GM19193 (cell line): ENCODE data around the gene ALDH1B1.

ENCODE experiments used
- POLR2A ChIP-seq: IDR thresholded peaks from 4 replicates; pipeline ENCODE4 v1.6.1; 2011; ENCODE audit not compliant: insufficient read depth, insufficient read length; ENCODE audit errors: extremely low read depth

ALDH1B1 gene

DNA sequence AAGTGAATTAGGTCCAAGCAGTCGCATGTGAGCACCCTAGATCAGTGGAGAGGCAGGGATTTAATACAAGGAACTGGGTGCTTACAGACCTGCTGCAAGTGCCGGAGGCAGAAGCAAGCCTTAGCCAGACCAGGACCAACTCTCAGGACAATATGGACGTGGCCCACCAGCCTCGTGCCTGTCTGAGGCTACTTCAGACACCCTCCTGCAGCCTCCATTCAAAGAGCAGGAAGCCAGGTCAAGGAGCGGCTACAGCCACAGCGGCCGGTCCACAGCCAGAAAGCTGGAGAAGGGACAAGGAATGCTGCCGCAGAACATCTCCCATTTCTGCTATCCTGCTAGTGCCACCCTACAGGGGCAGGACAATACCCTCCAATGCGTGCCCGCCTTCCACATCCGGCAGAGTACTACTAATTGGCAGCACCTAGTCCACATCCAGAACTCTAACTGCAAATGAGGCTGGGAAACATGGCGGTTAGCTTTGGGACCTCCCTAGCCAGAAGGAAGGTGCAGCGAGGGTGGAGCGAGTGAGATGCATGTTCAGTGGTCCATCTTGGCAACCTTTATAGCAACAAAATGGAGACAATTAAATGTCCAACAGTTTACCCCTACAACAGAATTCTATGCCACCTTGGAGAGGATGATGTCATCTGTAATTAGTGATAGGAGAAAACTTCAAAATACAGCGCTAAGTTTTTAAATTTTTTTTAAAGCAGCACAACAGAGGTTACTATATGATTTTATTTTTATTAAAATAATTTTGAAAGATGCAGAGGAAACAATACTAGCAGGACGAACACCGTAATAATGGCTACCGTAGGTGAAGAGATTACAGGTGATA is 1.0 kb upstream of the ALDH1B1 start:
- TF ChIP-seq POLR2A: no peak

DNA sequence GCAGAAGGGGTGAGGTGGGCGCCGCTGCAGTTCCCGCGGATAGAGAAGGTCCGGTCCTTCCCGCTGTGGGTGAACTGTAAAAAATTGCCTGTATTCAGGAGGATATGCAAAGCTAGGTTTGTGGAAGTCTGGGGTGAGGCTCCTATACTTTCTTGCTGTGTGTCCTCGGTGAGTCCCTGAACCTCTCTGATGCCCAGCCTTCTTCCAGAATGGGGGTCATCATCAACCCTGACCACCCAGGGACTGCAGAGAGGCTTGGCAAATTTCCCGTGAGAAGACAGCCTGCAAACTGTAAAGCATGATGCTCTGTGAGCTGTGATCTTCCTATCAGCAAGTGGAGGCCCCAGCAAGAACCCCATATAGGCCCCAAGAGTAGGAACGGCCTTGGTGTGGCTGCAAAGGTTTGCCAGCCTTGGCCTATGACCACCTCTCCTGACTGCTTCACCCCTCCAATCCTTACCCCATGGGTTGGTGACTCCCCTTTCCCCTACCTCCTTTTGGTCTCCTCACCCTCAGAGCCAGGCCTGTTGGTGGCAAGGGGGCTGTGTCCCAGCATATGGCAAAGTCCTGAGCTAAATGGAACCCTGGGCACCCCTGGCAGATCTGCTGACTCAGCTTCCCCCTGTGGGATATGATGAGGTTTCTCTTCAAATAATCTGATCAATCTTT is 760 bp downstream of the ALDH1B1 start:
- no peak for TF ChIP-seq POLR2A

DNA sequence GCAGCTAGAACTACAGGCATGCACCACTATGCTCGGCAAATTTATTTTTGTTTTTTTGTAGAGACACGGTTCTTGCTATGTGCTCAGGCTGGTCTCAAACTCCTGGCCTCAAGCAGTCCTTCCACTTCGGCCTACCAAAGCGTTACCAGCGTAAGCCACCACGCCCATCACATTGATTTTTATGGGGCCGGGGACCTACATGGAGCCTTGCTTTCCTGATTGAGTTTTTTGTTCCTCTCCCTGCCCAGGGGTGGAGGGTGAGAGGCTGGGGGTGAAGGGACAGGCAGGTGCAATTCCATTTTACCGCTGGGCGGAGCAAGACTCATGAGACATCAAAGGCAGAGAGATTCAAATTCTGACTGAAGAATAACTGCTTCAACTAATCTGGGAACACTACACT is 1.9 kb downstream of the ALDH1B1 start:
- no peak for TF ChIP-seq POLR2A

DNA sequence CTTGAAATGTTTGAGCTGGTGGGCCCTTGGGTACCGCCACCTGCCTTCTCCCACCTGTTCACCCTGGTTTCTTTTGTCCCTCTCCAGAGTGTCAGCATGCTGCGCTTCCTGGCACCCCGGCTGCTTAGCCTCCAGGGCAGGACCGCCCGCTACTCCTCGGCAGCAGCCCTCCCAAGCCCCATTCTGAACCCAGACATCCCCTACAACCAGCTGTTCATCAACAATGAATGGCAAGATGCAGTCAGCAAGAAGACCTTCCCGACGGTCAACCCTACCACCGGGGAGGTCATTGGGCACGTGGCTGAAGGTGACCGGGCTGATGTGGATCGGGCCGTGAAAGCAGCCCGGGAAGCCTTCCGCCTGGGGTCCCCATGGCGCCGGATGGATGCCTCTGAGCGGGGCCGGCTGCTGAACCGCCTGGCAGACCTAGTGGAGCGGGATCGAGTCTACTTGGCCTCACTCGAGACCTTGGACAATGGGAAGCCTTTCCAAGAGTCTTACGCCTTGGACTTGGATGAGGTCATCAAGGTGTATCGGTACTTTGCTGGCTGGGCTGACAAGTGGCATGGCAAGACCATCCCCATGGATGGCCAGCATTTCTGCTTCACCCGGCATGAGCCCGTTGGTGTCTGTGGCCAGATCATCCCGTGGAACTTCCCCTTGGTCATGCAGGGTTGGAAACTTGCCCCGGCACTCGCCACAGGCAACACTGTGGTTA is 3.3 kb downstream of the ALDH1B1 start:
- no peak for TF ChIP-seq POLR2A

DNA sequence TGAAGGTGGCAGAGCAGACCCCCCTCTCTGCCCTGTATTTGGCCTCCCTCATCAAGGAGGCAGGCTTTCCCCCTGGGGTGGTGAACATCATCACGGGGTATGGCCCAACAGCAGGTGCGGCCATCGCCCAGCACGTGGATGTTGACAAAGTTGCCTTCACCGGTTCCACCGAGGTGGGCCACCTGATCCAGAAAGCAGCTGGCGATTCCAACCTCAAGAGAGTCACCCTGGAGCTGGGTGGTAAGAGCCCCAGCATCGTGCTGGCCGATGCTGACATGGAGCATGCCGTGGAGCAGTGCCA is 3.8 kb downstream of the ALDH1B1 start:
- no peak for TF ChIP-seq POLR2A

DNA sequence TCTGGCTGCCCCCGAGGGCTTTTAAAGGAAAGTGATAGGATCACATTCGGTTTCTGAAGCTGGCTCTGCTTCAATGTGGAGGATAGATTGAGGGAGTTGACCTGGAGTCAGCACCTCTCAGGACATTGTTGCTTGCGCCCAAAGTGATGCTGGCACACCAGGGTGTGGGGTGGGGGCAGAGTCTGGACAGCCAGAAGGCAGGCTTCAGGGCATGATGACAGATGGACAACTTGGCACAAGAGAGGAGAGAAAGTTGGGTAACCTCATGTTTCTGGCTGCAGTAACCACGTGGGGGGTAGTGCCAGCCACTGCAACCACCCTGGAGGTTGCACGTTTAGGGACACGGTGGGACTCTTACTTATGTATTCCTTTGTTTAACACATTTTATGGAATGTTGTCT is 9.5 kb downstream of the ALDH1B1 start:
- no peak for TF ChIP-seq POLR2A

DNA sequence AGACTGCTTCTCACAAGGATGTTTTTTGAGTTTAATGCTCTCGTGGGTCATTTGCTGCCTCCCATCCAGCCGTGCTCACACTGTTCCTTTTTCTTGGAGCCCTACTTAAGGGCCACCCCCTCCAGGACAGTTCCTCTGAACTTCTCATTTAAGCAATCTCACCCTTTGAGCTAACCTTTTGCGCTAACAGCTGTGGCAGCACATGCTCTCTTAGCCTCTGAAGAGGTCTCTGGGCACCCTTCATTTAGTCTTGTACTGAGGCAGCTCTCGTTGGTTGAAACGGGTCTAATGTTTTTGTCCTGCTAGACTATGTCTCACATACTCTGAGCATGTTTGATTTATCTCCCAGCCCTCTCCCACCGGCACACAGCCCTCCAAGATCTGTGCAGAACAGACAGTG is 11.8 kb downstream of the ALDH1B1 start:
- no peak for TF ChIP-seq POLR2A

DNA sequence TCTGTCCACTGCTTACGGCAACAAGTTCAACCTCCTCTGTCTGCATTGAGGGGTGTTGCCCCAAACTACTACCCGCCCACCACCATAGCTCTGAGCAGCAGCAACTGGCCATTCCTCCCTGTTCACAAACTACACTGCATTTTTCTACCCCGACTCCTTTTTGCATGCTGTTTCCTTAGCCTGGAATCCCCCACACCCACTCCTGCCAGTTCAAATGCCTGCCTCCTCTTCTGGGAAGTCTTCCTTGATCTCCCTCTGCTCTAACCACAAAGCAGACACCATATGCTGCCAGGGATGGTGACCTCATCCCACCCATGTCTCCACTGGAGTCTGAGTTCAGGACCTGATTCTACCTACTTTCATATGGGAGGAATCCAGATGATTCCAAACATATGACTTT is 13.3 kb downstream of the ALDH1B1 start:
- no peak for TF ChIP-seq POLR2A

DNA sequence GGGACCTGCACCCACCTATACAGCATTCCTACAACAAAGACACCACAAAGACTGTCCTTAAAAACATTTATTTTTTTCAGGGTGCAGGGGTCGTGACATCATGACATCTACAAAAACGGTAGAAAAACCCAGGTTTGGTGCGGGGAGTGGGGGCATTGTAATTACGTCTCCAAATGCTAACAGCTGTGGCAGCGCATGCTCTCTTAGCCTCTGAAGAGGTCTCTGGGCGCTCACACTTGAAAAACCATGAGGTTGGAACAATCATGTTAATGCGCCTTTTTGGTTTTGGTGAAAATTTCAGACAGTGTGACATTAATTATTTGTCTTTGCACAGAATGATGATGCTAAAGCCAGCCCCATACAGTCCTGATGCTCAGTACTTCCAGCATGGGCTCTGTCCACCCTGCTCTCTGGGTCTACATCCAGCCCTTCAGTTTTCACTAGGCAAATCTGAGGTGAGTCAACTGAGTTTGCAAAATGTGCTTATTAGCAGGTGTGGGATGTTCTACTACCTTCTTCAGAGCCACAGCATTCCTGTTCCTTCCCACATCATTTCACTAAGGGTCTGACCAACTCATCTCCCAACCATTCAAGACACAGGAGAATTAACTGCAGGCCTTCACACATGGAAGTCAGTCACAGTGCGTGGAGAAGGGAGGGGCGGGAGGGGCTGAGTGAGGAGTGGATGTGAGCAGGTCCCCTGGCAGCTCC is 14.1 kb downstream of the ALDH1B1 start:
- no peak for TF ChIP-seq POLR2A

DNA sequence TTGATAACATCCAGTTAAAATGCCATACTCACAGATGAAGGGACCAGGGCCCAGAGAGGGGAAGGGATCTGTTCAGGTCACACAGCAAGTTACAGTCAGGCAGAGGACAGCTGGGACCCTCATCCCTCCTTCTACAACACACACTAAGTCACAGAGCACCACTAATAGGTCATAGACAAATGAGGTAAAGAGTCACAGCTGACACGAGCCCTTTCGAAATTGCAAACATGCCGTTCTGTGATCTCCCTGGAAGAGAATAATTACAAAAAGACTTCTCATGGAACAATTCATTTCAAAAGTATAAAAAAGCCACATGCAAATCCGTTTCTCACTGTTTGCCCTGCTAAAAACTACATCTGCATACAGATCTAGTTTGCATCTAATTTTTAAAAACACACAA is 16.2 kb downstream of the ALDH1B1 start:
- TF ChIP-seq POLR2A: no peak

DNA sequence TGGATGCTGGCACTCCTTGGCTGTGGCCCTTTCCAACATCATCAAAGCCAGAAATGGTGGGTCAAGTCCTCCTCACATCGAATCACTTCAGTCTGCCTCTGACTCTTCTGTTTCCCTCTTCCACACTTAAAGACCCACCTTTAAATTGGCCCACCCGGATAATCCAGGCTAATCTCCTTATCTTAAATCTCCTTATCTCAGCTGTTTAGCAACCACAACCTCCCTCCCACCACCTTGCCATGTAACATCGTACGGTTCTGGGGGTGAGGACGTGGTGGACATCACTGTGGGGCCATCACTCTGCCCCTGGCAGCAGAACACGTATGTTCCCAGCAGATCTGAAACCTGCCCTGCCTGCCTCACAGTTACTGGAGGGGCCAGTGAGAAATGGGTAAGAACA is 20.2 kb downstream of the ALDH1B1 start:
- no peak for TF ChIP-seq POLR2A

DNA sequence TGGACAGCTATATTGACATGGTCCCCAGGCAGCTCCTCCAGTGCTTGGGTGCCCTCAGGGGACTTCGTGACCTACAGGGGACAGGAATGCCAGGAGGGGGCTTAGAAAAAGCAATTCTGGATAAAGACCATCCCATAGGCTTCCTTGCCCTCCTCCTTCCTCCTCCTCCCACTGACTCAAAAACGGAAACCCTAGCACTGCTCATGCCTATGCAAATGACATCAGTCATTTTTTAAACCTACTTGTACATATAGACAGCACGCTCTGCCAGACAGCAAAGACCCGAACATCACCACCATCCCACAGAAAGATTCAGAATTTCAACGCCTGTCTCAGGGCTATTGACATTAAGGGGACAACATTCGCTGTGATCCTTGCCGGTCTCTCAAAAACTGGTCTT is 20.8 kb downstream of the ALDH1B1 start:
- TF ChIP-seq POLR2A: no peak

DNA sequence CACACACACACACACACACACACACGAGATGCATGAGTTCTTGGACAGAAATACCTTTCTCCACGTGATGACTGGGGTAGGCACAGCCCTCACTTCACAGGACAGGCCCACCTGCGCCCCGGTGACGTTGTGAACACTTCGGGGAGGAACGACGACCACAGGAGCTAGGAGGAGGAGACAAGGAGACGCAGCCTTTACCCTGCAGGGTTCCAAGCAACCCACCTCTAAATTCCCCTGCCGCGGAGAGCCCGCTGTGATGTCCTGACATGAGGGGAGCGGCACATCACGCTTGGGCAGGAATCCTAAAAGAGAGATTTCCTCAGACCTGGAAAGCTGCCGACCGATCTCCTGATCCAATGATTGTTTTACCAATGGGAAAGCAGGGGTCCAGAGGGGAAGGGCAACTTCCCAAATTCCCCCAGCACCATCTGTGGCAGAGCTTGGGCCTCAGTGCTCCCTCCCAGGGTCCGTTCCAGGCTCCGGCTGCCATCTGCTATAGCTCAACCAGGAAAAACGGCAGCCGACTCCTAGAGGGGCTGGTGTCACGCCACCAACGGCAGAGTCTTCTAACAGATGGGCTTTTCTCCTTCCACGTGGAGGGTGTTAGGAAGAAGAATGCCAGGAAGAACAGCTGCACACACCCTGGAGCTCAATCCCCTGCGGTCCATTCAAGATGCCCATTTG is 21.7 kb downstream of the ALDH1B1 start:
- no peak for TF ChIP-seq POLR2A

DNA sequence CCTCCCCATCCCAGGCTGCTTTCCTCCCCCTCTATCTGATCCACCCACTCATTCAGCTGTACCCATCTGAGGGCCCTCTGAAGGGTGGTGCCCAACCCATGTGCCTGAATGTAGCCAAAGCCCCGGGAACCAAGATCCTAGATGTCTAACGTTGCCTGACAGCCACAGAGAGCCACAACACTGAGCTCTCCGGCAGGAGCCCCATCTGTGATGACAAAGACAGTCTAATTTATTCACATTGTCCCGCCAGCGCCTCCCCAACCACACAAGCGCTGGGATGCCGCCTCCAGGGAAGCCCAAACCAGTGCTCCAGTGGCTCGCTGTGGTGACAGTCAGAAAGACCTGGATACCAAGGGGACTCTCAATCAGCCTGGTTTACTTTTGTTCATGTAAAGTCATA is 23.4 kb downstream of the ALDH1B1 start:
- no peak for TF ChIP-seq POLR2A

DNA sequence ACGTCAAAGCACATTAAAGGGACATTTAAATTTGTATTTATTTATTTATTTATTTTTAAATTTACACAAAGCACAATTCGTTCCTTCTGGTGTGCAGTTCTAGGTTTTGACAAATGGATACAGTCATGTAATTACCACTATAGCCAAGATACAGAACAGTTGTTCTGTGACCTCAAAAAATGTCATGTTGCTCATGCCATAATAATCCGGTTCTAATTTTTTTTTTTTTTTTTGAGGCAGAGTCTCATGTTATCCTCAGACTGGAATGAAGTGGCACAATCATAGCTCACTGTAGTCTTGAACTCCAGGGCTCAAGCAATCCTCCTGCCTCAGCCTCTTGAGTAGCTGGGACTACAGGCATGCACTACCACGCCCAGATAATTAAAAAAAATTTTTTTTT is 24.0 kb downstream of the ALDH1B1 start:
- TF ChIP-seq POLR2A: no peak
